Erythroblast (primary cell): Measurements from ENCODE around the gene AEN.

Source experiments
- GATA1 ChIP-seq: IDR thresholded peaks from 2 replicates; pipeline ENCODE4 v1.6.1; 2011; ENCODE audit warnings: low read depth, mild to moderate bottlenecking, control low read depth, low read length, moderate library complexity
- POLR2A ChIP-seq: IDR thresholded peaks from 2 replicates; pipeline ENCODE4 v1.6.1; 2011; ENCODE audit warnings: mild to moderate bottlenecking, low read length

- no peak for TF ChIP-seq POLR2A
- no peak for TF ChIP-seq GATA1
Observed at GRCh38 chr15:88616240-88616639, 4.9 kb upstream of the AEN start.
